HG02943 (cell line): ENCODE data around the gene SCUBE1.
A peak's percentile ranks its signal among the peaks of the same experiment; 100 is the strongest.

ENCODE experiments used
- ATAC-seq: cut with Tn5 transposase; IDR thresholded peaks from one replicate; pipeline ENCODE4 v1.9.1; 2021; ENCODE audit warnings: mild to moderate bottlenecking, low read depth, moderate library complexity; ENCODE audit not compliant: unreplicated experiment

The SCUBE1 gene

DNA sequence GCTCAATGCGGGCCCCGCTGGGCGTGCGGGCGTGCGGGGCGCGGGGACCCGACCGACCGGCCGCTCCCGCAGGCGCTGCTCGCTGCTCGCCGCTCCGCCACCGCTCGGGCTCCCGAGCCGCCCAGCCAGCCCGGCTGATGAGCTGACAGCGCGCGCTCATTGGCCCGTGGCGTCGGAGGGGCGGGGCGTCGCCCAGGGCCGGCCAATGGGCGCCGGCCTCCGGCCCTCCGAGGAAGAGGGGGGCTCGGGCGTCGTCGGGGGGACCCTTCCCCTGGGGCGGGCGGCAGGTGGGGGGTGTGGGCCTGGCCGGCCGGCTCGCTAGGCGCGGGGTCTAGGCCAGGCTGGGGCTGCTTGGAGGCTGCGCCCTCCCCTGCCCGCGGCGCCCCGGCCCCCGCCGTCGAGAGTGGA lies at the start of gene SCUBE1:
SCUBE1 (minus strand) TSS at position 111 of the 408 bp plus-strand sequence. CDS start 111 bp downstream, outside the sequence.
- ATAC-seq = no peak

DNA sequence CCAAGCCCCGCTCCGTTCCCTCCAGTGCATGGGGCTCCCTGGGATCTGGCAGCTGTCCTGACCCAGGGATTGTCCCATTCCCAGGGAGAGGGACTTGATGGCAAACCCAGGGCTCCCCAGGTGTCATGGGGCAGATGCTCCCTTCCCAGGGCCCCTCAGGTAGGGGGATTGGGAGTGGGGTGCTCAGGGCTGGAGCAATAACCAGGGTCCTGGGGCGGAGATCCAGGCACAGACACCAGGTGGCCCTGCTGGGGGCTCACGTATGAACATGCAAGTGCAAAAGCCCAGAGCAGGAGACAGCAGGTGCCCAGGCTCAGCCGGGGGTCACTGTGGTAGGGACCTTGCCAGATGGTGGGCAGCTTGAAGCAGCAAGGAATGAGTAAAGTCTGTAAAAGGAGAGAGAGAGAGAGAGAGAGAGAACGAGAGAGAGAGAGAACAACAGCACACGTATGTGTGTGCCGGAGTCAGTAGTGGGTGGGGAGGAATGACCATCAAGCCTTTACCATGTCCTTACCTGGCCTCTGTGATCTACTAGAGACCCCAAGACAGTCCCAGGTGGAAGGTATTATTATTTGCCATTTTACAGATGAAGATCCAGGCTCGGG lies 49.3 kb upstream of the SCUBE1 start:
- no peak for ATAC-seq

- ATAC-seq = no peak
These were observed 48.1 kb upstream of the SCUBE1 start for GRCh38 chr22:43391306-43391705.

GRCh38 chr22:43390872-43391271 lies 47.7 kb upstream of the SCUBE1 start:
- no peak for ATAC-seq

GRCh38 chr22:43390166-43390565 lies 47.0 kb upstream of the SCUBE1 start:
- no peak for ATAC-seq

DNA sequence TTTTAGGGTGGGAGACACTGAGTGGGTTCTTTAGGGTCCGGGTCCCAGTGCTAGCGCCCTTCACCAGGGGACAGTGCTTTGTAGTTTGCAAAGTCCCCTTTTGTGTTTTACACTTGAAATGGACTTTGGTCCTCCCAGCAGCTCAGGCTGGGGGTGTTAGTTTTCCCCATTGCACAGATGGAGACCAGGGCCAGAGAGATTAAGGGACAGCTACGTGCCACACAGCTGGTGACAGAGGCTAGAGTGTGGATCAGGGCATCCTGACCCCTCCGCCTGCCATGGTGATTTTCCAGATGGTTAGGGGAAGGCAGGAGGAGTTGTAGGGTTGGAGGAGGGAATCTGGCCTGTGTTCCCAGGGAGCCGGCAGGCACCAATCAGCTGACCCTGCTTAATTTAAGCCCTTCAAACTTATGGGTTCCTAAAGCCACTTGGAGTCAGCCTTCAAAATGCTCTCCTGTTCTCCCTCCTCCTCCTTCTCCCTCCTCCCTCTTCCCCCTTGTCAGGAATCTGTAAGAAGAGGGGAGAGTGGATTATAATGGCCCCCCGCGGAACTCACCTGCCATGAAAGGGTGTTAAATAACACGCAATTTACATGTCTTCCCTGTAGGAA lies 46.2 kb upstream of the SCUBE1 start:
- ATAC-seq = no peak

DNA sequence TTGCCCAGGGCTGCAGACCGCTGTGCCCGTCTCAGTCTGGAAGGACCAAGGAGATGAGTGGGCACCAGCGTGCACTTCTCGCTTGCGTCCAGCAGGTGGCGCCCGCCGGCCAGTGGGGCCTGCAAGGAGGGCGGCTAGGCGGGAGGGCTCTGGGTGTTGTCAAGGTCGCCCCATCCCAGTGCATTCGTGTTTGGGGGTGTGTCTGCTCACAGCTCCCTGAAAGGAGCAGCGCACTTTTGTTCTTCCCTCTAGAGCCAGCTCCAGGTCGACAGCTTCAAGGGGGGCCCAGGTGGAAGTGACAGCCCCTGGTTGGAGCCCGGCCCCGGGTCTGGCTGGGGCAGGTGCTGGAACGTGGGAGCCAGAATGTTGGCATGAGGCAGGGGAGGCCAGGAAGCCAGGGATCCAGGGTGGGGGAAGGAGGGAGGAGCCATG lies 45.3 kb upstream of the SCUBE1 start:
- ATAC-seq = no peak

DNA sequence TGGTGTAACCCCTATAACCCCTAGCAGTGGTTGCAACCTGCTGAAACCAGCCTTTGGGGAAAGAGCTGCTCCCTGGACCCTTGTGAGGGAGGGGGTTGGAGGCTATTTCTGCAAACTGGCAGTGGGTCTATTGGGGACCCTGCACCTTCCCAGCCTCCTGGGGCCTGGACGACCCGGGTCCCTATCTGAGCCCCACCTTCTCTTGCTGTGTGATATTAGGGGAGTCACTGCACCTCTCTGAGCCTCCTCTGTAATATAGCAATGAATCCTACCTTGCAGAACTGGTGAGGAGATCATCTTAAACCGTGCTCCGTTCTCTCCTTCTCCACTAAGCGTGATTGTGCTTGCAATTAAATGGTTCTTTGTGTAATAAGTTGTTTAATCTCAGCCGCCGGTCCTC lies 44.6 kb upstream of the SCUBE1 start:
- no peak for ATAC-seq

DNA sequence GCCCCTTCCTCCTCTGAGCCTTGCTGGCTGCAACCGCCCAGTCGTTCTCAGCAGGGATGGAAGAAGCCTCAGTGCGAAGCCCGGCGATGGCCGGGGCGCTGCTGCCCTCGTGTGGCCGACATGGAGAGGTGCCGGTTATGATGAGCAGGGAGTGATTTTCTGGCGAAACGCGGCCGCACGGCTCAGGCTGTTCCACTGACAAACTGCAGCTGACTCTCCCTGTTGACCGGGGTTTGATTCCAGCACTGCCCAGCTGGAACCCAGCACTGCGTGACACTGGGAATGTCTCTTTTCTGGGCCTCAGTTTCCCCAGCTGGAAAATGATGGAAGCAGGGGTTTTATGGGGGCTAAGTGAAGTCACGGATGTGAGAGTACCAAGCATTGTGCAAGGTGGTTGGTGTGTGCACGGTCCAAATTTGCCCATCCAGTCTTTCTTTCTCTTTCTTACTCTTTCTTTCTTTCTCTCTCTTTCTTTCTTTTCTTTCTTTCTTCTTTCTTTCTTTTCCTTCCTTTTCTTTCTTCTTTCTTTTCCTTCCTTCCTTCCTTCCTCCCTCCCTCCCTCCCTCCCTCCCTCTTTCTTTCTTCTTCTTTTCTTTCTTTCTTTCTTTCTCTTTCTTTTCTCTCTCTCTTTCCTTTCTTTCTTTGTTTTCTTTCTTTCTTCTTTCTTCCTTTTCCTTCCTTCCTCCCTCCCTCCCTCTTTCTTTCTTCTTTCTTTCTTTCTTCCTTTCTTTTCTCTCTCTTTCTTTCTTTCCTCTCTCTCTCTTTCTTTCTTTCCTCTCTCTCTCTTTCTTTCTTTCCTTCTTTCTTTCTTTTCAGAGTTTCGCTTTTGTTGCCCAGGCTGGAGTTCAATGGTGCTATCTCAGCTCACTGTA lies 42.8 kb upstream of the SCUBE1 start:
- no peak for ATAC-seq

DNA sequence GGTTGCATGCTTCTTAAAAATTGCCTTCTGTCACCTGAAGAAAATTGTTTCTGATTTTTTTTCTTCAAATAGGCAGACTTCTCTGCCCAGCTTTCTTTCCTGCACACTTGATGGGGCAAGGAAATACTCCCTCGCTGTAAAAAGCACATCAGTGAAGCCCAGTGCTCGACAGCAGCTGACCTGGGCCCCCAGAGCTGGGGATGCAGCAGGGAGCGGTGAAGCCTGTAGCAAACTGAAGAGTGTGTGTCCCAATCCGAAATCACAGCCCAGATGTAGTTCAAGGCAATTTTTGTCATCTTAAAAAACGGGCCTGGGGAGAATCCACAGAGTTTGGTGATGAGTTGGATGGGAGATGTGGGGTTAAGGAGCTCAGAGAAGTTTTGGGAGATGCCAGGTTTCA lies 41.7 kb upstream of the SCUBE1 start:
- ATAC-seq = no peak

DNA sequence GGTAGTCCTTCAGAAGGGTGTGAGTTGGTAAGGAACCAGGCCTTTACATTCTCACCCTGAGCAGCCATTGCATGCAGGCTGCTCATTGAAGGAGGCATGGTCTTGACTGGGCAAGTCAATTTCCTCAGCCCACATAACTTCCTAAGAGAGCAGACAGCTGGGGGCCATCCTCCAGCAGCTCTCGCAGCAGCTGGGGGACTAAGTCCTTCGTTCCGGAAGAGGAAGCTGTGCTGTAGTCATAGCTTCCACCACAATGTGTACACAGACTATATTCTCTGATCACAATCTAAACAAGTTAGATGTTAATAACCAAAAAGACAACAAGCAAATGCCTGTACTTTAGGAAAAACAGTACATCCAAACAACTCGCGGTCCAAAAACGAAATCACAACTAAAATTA lies 38.5 kb upstream of the SCUBE1 start:
- ATAC-seq = no peak

- ATAC-seq = peak; percentile 69
These were observed 34.9 kb upstream of the SCUBE1 start for GRCh38 chr22:43377896-43378704.

DNA sequence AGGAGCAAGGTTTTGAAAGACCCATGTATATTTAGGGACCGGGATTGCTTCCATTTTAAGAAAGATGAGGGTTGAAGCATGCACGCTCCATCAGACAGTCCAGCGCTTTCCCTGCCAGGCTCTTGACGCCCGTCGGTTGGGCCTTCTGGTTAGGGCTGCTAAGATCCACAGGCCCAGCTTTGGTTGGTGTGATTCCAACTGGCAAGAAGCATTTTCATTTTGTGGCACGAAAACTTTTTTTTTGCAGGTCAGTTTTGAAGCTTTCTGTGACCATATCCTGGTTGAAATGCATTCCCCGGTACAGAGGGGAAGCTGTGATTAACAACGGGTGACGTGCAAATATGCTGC lies 34.4 kb upstream of the SCUBE1 start:
- no peak for ATAC-seq

- ATAC-seq = no peak
These were observed 33.8 kb upstream of the SCUBE1 start for GRCh38 chr22:43376765-43377547.

DNA sequence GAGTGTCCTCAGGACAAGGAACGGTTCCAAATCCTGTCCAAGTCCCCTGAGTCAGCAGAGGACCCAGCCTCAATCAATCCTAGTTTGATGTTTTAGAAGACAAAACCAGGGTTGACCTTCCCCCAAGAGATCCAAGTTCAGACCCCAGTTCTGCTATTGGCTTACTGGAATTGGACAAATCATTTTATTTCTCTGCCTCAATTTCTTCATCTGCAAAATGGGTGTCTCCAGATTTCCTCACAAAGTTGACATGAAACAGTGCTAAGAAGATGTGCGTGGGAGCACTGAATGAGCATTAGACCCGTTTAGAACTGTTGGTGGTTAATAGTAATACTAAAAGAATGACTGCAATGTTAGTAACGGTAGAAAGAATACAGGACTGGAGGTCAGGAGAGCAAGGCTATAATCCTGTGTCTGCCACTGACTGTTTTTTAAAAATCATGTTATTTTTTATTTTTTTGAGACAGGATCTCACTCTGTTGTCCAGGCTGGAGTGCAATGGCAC lies 32.8 kb upstream of the SCUBE1 start:
- no peak for ATAC-seq

DNA sequence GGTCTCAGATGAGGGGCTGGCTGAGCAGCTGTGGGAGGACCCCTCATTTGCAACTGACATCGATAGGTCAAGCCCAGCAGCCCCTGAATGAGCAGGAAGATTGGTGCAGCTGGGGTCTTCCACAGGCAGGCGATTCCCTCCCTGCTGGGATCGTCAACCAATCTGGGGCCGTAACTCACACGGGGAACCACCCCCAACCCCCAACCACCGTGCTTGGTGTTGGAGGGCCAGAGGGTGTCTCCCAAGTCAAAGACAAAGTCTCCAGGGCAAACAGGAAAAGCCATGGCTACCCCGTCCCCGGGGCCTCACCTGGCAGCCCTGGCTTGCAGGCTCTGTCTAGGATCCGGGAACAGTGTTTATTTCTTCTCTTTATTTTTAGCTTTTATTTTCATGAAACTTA lies 26.9 kb upstream of the SCUBE1 start:
- no peak for ATAC-seq

- ATAC-seq = no peak
These were observed 22.7 kb upstream of the SCUBE1 start for GRCh38 chr22:43365715-43366440.

DNA sequence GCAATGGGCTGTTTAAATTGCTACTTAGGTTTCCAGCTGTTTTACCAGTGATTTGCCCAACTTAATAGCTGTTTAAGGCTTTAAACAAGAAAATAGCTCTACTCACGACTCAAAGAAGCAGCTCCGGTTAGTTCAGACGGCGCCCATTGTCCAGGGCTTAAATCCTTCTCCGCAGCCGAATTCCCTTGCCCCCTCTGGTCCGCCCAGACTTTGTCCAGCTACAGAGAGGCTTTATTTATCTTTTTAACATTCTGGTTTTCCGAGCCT lies 20.9 kb upstream of the SCUBE1 start:
- ATAC-seq = no peak

- ATAC-seq = no peak
These were observed 20.4 kb upstream of the SCUBE1 start for GRCh38 chr22:43363315-43364168.
